Smooth muscle cell (in vitro differentiated cells): ENCODE measurements around the gene BMP2K. TPM values are rescaled to one million over a fixed set of nuclear protein-coding genes. Genes with fewer than 3 reads are reported as not detected.

ENCODE experiments used
- DNase-seq: peaks from one replicate; lab custom pipeline; 2025; ENCODE audit not compliant: unreplicated experiment; lab: John Stamatoyannopoulos, UW
- H2AFZ ChIP-seq: fragments of 200-600 bp; sonication (generic); 2 replicates; pipeline ENCODE4 v1.6.0; 2016; ENCODE audit warnings: antibody characterized with exemption, low read depth, mild to moderate bottlenecking
- H3F3A ChIP-seq: fragments of 200-600 bp; sonication (generic); 2 replicates; pipeline ENCODE4 v1.6.0; 2017; ENCODE audit warnings: antibody characterized with exemption, low read depth
- H3K27ac ChIP-seq: fragments of 200-600 bp; sonication (generic); 2 replicates; pipeline ENCODE4 v1.5.1; 2016; ENCODE audit warnings: low read depth, mild to moderate bottlenecking
- H3K27me3 ChIP-seq: fragments of 200-600 bp; sonication (generic); 2 replicates; pipeline ENCODE4 v1.6.1; 2016; ENCODE audit warnings: low read depth, mild to moderate bottlenecking
- H3K36me3 ChIP-seq: fragments of 200-600 bp; sonication (generic); 2 replicates; pipeline ENCODE4 v1.5.1; 2016; ENCODE audit warnings: low read depth
- H3K4me1 ChIP-seq: fragments of 200-600 bp; sonication (generic); 2 replicates; pipeline ENCODE4 v1.5.1; 2016; ENCODE audit warnings: low read depth
- H3K4me2 ChIP-seq: fragments of 200-600 bp; sonication (generic); 2 replicates; pipeline ENCODE4 v1.6.0; 2016; ENCODE audit warnings: mild to moderate bottlenecking
- H3K4me3 ChIP-seq: fragments of 200-600 bp; sonication (generic); 2 replicates; pipeline ENCODE4 v1.5.1; 2016; ENCODE audit warnings: mild to moderate bottlenecking
- H3K79me2 ChIP-seq: fragments of 200-600 bp; sonication (generic); 2 replicates; pipeline ENCODE4 v1.6.0; 2016; ENCODE audit warnings: low read depth, mild to moderate bottlenecking
- H3K9ac ChIP-seq: fragments of 200-600 bp; sonication (generic); 2 replicates; pipeline ENCODE4 v1.6.0; 2016; ENCODE audit warnings: low read depth
- H3K9me3 ChIP-seq: fragments of 200-600 bp; sonication (generic); replicated peaks from 2 replicates; pipeline ENCODE4 v1.5.1; 2016; ENCODE audit warnings: low read depth
- H4K20me1 ChIP-seq: fragments of 200-600 bp; sonication (generic); 2 replicates; pipeline ENCODE4 v1.6.0; 2016; ENCODE audit warnings: low read depth
- CTCF ChIP-seq: fragments of 200-600 bp; sonication (generic); IDR thresholded peaks from 2 replicates; pipeline ENCODE4 v1.5.1; 2017; ENCODE audit warnings: borderline replicate concordance, mild to moderate bottlenecking, antibody characterized with exemption; ENCODE audit not compliant: insufficient read depth, poor library complexity, severe bottlenecking
- WGBS: methylation state at CpG from one replicate; pipeline ENCODE4 v1.1.7; 2016; ENCODE audit warnings: low lambda C conversion rate; 5-methylcytosine and 5-hydroxymethylcytosine counted together
- polyA plus RNA-seq: library from polyadenylated mRNA; unstranded; fragments of >200 nt; fragmentation: Nextera tagmentation; extraction: Ambion mirVana; gene quantifications from 2 replicates; pipeline ENCODE4 v1.2.1, GENCODE V29; 2016
- total RNA-seq: library from RNA; depleted of rRNA; stranded (reverse); fragments of >200 nt; gene quantifications from 2 replicates; pipeline ENCODE4 v1.2.3, GENCODE V29; 2014

The BMP2K gene
- total and polyA plus RNA-seq, 2 experiments from 2014 or later = 3.9 to 32.0 TPM

DNA sequence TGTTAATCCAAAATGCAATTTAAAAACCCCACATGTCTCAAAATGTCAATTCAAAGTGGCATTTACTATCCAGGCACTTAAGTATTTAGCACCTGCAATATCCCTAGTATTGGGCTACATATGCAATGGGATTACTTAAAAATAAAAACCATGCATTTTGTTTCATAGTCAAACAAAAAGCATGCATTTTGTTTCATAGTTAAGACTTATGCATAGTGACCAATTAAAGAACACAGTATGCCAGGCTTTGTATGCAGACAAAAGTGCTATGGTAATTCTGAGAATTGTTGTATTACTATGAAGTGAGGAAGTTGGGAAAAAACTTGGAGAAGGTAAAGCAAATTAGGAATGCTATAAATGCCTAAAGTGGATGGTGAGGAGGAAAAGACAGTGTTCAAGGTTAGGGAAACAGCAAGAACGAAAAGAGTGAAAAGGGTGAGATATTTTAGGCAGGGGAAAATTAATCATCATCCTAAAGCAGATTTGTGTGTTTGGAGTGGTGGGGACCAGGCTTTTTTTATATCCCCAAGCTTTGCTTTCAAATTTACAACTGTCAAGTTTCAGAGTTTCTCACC lies 10.6 kb upstream of the BMP2K start:
- H3K9ac ChIP-seq = no peak overlapping the region
- H3F3A ChIP-seq = no peaks in the 10 kb centered on the region
- no peaks in the 10 kb centered on the region for H3K4me1 ChIP-seq
- H3K79me2 ChIP-seq = no peaks in the 10 kb centered on the region
- H3K4me2 ChIP-seq = no peak overlapping the region
- 67% methylated on average over 1 of the region's 1 CpG for WGBS
- no peak overlapping the region for H3K4me3 ChIP-seq
- no peak overlapping the region for H3K27ac ChIP-seq
- H3K27me3 ChIP-seq = no peaks in the 10 kb centered on the region
- DNase-seq = no peak
- peak overlapping the region; percentile 33 for H2AFZ ChIP-seq
- no peak for TF ChIP-seq CTCF
- no peaks in the 10 kb centered on the region for H4K20me1 ChIP-seq
- no peaks in the 10 kb centered on the region for H3K9me3 ChIP-seq
- H3K36me3 ChIP-seq = no peaks in the 10 kb centered on the region

GRCh38 chr4:78766026-78766425 lies 10.1 kb upstream of the BMP2K start:
- Histone ChIP-seq H3K9ac (no peak overlapping the region), H3K4me2 (no peak overlapping the region), H3K79me2 (no peaks in the 10 kb centered on the region), H3K4me1 (no peaks in the 10 kb centered on the region), H3K4me3 (no peak overlapping the region), H4K20me1 (no peaks in the 10 kb centered on the region), H3K27ac (no peak overlapping the region), H3K36me3 (no peaks in the 10 kb centered on the region), H3K9me3 (no peaks in the 10 kb centered on the region), H3K27me3 (no peaks in the 10 kb centered on the region), H2AFZ (peak overlapping the region; percentile 33), H3F3A (no peaks in the 10 kb centered on the region)
- 74% methylated on average over 3 of the region's 3 CpGs for WGBS
- no peak for TF ChIP-seq CTCF
- no peak for DNase-seq

- H3K9ac ChIP-seq = no peak overlapping the region
- H3K4me3 ChIP-seq = no peak overlapping the region
- DNase-seq = no peak
- no peaks in the 10 kb centered on the region for H3K4me1 ChIP-seq
- no peaks in the 10 kb centered on the region for H3K27me3 ChIP-seq
- no peaks in the 10 kb centered on the region for H3K79me2 ChIP-seq
- TF ChIP-seq CTCF = no peak
- H2AFZ ChIP-seq = no peak overlapping the region
- H3K36me3 ChIP-seq = no peaks in the 10 kb centered on the region
- H3K9me3 ChIP-seq = no peaks in the 10 kb centered on the region
- WGBS = 94% methylated on average over 5 of the region's 5 CpGs
- no peaks in the 10 kb centered on the region for H4K20me1 ChIP-seq
- H3K4me2 ChIP-seq = no peak overlapping the region
- H3K27ac ChIP-seq = no peak overlapping the region
- H3F3A ChIP-seq = no peaks in the 10 kb centered on the region
Observed at GRCh38 chr4:78766650-78767049, 9.5 kb upstream of the BMP2K start.

DNA sequence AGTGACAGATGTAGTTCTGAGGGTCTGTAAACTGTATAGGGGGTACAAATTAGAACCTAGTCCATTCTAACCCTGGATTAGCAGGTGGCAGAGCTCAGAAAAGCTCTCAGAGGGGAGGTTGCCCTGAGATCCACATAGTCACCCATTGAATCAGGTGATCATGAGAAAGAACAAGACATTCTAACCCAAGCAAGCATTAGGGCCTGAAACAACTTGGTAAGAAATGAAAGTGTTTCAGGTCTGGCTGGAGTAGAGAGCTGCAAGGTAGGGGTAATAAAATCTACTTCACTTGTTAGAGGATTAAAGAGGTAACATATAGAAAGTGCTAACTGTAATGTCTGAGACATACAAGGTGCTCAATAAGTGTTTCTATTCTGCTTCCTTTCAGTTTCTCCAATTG lies 8.8 kb upstream of the BMP2K start:
- DNase-seq = no peak
- TF ChIP-seq CTCF = no peak

More for the DNA sequence above, 8.8 kb upstream of the BMP2K start:
- Histone ChIP-seq H3K36me3 (no peaks in the 10 kb centered on the region), H3K9me3 (no peaks in the 10 kb centered on the region), H3K27me3 (no peaks in the 10 kb centered on the region), H3K4me3 (no peak overlapping the region), H4K20me1 (no peaks in the 10 kb centered on the region), H3K4me2 (no peak overlapping the region), H3K27ac (no peak overlapping the region), H3K79me2 (no peaks in the 10 kb centered on the region), H3F3A (no peaks in the 10 kb centered on the region), H3K4me1 (no peaks in the 10 kb centered on the region), H3K9ac (no peak overlapping the region), H2AFZ (no peak overlapping the region)
